Karpas-422 (cell line): ENCODE data around the gene ID3. TPM values are rescaled to one million over a fixed set of nuclear protein-coding genes. Genes with fewer than 3 reads are reported as not detected.

Experiments
- DNase-seq: peaks from one replicate; pipeline ENCODE4 v3.0.0-alpha.2; 2015
- H2AFZ ChIP-seq: fragments of 200-600 bp; sonication (generic); 2 replicates; pipeline ENCODE4 v1.6.1; 2014; ENCODE audit warnings: antibody characterized with exemption, low read length, mixed read lengths
- H3K27ac ChIP-seq: fragments of 200-600 bp; sonication (generic); 2 replicates; pipeline ENCODE4 v1.5.1; 2014; ENCODE audit warnings: mild to moderate bottlenecking, low read length, moderate library complexity
- H3K27me3 ChIP-seq: fragments of 200-600 bp; sonication (generic); 2 replicates; pipeline ENCODE4 v1.6.1; 2014; ENCODE audit warnings: low read length, mixed read lengths
- H3K36me3 ChIP-seq: fragments of 200-600 bp; sonication (generic); 2 replicates; pipeline ENCODE4 v1.6.1; 2014; ENCODE audit warnings: low read length, mixed read lengths; ENCODE audit not compliant: insufficient read depth
- H3K4me1 ChIP-seq: fragments of 200-600 bp; sonication (generic); 2 replicates; pipeline ENCODE4 v1.6.1; 2014; ENCODE audit warnings: mild to moderate bottlenecking, low read length, mixed read lengths
- H3K4me2 ChIP-seq: fragments of 200-600 bp; sonication (generic); 2 replicates; pipeline ENCODE4 v1.6.1; 2014; ENCODE audit warnings: low read length, low read depth, mild to moderate bottlenecking; ENCODE audit not compliant: poor library complexity, severe bottlenecking
- H3K4me3 ChIP-seq: fragments of 200-600 bp; sonication (generic); 2 replicates; pipeline ENCODE4 v1.5.1; 2014; ENCODE audit warnings: mild to moderate bottlenecking, antibody characterized with exemption, low read length, mixed read lengths
- H3K79me2 ChIP-seq: fragments of 200-600 bp; sonication (generic); 2 replicates; pipeline ENCODE4 v1.6.1; 2014; ENCODE audit warnings: mild to moderate bottlenecking, low read length, mixed read lengths
- H3K9ac ChIP-seq: fragments of 200-600 bp; sonication (generic); 2 replicates; pipeline ENCODE4 v1.6.0; 2014; ENCODE audit warnings: low read length
- H3K9me2 ChIP-seq: fragments of 200-600 bp; sonication (generic), shearing (Covaris generic); replicated peaks from 2 replicates; pipeline ENCODE4 v1.6.0; 2014; ENCODE audit warnings: mild to moderate bottlenecking, low read length, moderate library complexity; ENCODE audit not compliant: insufficient read depth
- H3K9me3 ChIP-seq: fragments of 300-700, 200-600 bp; sonication (generic); 2 replicates; pipeline ENCODE4 v1.6.1; 2014; ENCODE audit warnings: low read length, mixed read lengths
- H4K20me1 ChIP-seq: fragments of 200-600 bp; sonication (generic); 2 replicates; pipeline ENCODE4 v1.6.1; 2014; ENCODE audit warnings: mild to moderate bottlenecking, antibody characterized with exemption, low read length, low read depth; ENCODE audit not compliant: insufficient read depth
- total RNA-seq: library from RNA; depleted of rRNA; stranded (reverse); fragments of >200 nt; shearing (Covaris generic); gene quantifications from 2 replicates; pipeline ENCODE4 v1.2.3, GENCODE V29; 2014; ENCODE audit warnings: low replicate concordance

ID3 gene
- total RNA-seq, 1 experiment from 2014 or later, result 33.0 TPM

GRCh38 chr1:23530087-23530746 is 29.1 kb downstream of the ID3 start:
- Histone ChIP-seq H3K36me3 (no peaks in the 10 kb centered on the region), H3K9ac (peak overlapping the region; percentile 76), H3K9me3 (no peaks in the 10 kb centered on the region), H3K27me3 (no peaks in the 10 kb centered on the region), H3K27ac (peak overlapping the region; percentile 95), H3K4me3 (peak overlapping the region; percentile 78), H3K4me2 (peak overlapping the region; percentile 90), H3K79me2 (peaks cover 51% of the 10 kb centered on the region), H2AFZ (peak overlapping the region; percentile 45; the same call in 1 of the 2 replicates), H4K20me1 (peaks cover 6% of the 10 kb centered on the region; the same call in 1 of the 2 replicates), H3K4me1 (peaks cover 77% of the 10 kb centered on the region), H3K9me2 (no peaks in the 10 kb centered on the region)
- DNase-seq, result peak; percentile 73

GRCh38 chr1:23529146-23530086 is 29.9 kb downstream of the ID3 start:
- Histone ChIP-seq H3K9me3 (no peaks in the 10 kb centered on the region), H3K79me2 (peaks cover 59% of the 10 kb centered on the region), H3K4me2 (peak overlapping the region; percentile 90), H4K20me1 (peaks cover 7% of the 10 kb centered on the region; the same call in 1 of the 2 replicates), H3K4me1 (peaks cover 85% of the 10 kb centered on the region), H3K9me2 (no peaks in the 10 kb centered on the region), H3K9ac (peak overlapping the region; percentile 76), H3K27me3 (no peaks in the 10 kb centered on the region), H2AFZ (peak overlapping the region; percentile 45; the same call in 1 of the 2 replicates), H3K27ac (peak overlapping the region; percentile 95), H3K36me3 (no peaks in the 10 kb centered on the region), H3K4me3 (peak overlapping the region; percentile 78)
- DNase-seq, result peak; percentile 65

GRCh38 chr1:23528250-23528978 is 30.9 kb downstream of the ID3 start:
- no peaks in the 10 kb centered on the region for H3K36me3 ChIP-seq
- peak overlapping the region; percentile 95 for H3K27ac ChIP-seq
- H3K9ac ChIP-seq, result peak overlapping the region; percentile 76
- no peaks in the 10 kb centered on the region for H3K27me3 ChIP-seq
- H4K20me1 ChIP-seq, result peaks cover 10% of the 10 kb centered on the region; the same call in 1 of the 2 replicates
- H3K79me2 ChIP-seq, result peaks cover 64% of the 10 kb centered on the region
- H3K4me1 ChIP-seq, result peaks cover 85% of the 10 kb centered on the region
- H3K4me3 ChIP-seq, result peak overlapping the region; percentile 78
- DNase-seq, result peak; percentile 93
- H3K9me2 ChIP-seq, result no peaks in the 10 kb centered on the region
- no peaks in the 10 kb centered on the region for H3K9me3 ChIP-seq
- no peak overlapping the region for H2AFZ ChIP-seq
- H3K4me2 ChIP-seq, result peak overlapping the region; percentile 90

GRCh38 chr1:23527900-23528249 is 31.4 kb downstream of the ID3 start:
- Histone ChIP-seq H3K4me1 (peaks cover 80% of the 10 kb centered on the region), H4K20me1 (peaks cover 10% of the 10 kb centered on the region; the same call in 1 of the 2 replicates), H3K4me2 (peak overlapping the region; percentile 90), H3K9me2 (no peaks in the 10 kb centered on the region), H3K4me3 (peak overlapping the region; percentile 78; the same call in 1 of the 2 replicates), H3K27me3 (no peaks in the 10 kb centered on the region), H2AFZ (no peak overlapping the region), H3K36me3 (peaks cover under 1% of the 10 kb centered on the region; the same call in 1 of the 2 replicates), H3K79me2 (peaks cover 64% of the 10 kb centered on the region), H3K27ac (peak overlapping the region; percentile 95), H3K9ac (peak overlapping the region; percentile 76), H3K9me3 (no peaks in the 10 kb centered on the region)
- no peak for DNase-seq

GRCh38 chr1:23527366-23527765 is 31.9 kb downstream of the ID3 start:
- H4K20me1 ChIP-seq, result peaks cover 10% of the 10 kb centered on the region; the same call in 1 of the 2 replicates
- peaks cover 64% of the 10 kb centered on the region for H3K79me2 ChIP-seq
- H3K4me1 ChIP-seq, result peaks cover 78% of the 10 kb centered on the region
- H3K4me3 ChIP-seq, result peak overlapping the region; percentile 78; the same call in 1 of the 2 replicates
- peak overlapping the region; percentile 76; the same call in 1 of the 2 replicates for H3K9ac ChIP-seq
- peak overlapping the region; percentile 90 for H3K4me2 ChIP-seq
- H3K27me3 ChIP-seq, result no peaks in the 10 kb centered on the region
- no peaks in the 10 kb centered on the region for H3K9me3 ChIP-seq
- no peak overlapping the region for H2AFZ ChIP-seq
- H3K27ac ChIP-seq, result peak overlapping the region; percentile 95
- no peaks in the 10 kb centered on the region for H3K9me2 ChIP-seq
- no peak for DNase-seq
- H3K36me3 ChIP-seq, result peaks cover 6% of the 10 kb centered on the region

- Histone ChIP-seq H3K36me3 (peaks cover 15% of the 10 kb centered on the region), H4K20me1 (peaks cover 10% of the 10 kb centered on the region; the same call in 1 of the 2 replicates), H3K9ac (no peak overlapping the region), H3K4me1 (peaks cover 69% of the 10 kb centered on the region), H3K9me2 (no peaks in the 10 kb centered on the region), H3K9me3 (no peaks in the 10 kb centered on the region), H3K27ac (peak overlapping the region; percentile 95), H3K27me3 (no peaks in the 10 kb centered on the region), H3K4me3 (0 out of 2 replicates have a peak overlapping the region, but pooled peaks have one; percentile 2), H2AFZ (no peak overlapping the region), H3K4me2 (peak overlapping the region; percentile 90), H3K79me2 (peaks cover 68% of the 10 kb centered on the region)
- DNase-seq, result no peak
Measured at GRCh38 chr1:23526329-23527041, 32.8 kb downstream of the ID3 start.

- H3K79me2 ChIP-seq, result peaks cover 66% of the 10 kb centered on the region
- no peaks in the 10 kb centered on the region for H3K9me3 ChIP-seq
- H3K4me3 ChIP-seq, result no peak overlapping the region
- peak overlapping the region; percentile 90 for H3K4me2 ChIP-seq
- H4K20me1 ChIP-seq, result peaks cover 10% of the 10 kb centered on the region; the same call in 1 of the 2 replicates
- H3K9ac ChIP-seq, result peak overlapping the region; percentile 44; the same call in 1 of the 2 replicates
- H2AFZ ChIP-seq, result no peak overlapping the region
- no peaks in the 10 kb centered on the region for H3K9me2 ChIP-seq
- peaks cover 64% of the 10 kb centered on the region for H3K4me1 ChIP-seq
- no peaks in the 10 kb centered on the region for H3K27me3 ChIP-seq
- peak overlapping the region; percentile 74 for H3K27ac ChIP-seq
- peaks cover 18% of the 10 kb centered on the region for H3K36me3 ChIP-seq
- DNase-seq, result peak; percentile 59
Measured at GRCh38 chr1:23525558-23526250, 33.6 kb downstream of the ID3 start.
